Mammary epithelial cell (primary cell): ENCODE data around the gene SRRM4.

Experiments used
- CTCF ChIP-seq, 2 donors: IDR thresholded peaks in 1 of 2; conservative IDR thresholded peaks in 1 of 2; 2 replicates each; pipeline ENCODE4 v1.5.1; 2011 to 2012; ENCODE audit warnings: inconsistent platforms in 2 of 2, low read length in 2 of 2, mild to moderate bottlenecking in 2 of 2, control low read depth in 1 of 2, low read depth in 1 of 2; ENCODE audit not compliant: insufficient read depth in 1 of 2; ENCODE audit errors: extremely low read depth in 1 of 2
- EZH2 ChIP-seq: IDR thresholded peaks from 2 replicates; pipeline ENCODE4 v1.6.1; 2012; ENCODE audit warnings: low read length, inconsistent platforms, borderline replicate concordance

GRCh38 chr12:118999107-118999506 is 17.8 kb downstream of the SRRM4 start:
- TF ChIP-seq CTCF (conservative IDR thresholded peaks at IDR 0.05 in 1 of 2, IDR thresholded peaks at IDR 0.05 in 1 of 2; ENCODE audit: extremely low read depth in 1 of 2, insufficient read depth in 1 of 2, low read depth in 1 of 2, low read length in 2 of 2) (no peak), EZH2 (no peak)
